NCI-H82 treated with DMSO at 0.1 percent for 48 hours (cell line): ENCODE results near the gene RNF113B.
A peak's percentile ranks its signal among the peaks of the same experiment; 100 is the strongest.

Experiments used
- DNase-seq: peaks from one replicate; lab custom pipeline; 2025; ENCODE audit not compliant: unreplicated experiment; lab: John Stamatoyannopoulos, UW

Gene RNF113B

DNA sequence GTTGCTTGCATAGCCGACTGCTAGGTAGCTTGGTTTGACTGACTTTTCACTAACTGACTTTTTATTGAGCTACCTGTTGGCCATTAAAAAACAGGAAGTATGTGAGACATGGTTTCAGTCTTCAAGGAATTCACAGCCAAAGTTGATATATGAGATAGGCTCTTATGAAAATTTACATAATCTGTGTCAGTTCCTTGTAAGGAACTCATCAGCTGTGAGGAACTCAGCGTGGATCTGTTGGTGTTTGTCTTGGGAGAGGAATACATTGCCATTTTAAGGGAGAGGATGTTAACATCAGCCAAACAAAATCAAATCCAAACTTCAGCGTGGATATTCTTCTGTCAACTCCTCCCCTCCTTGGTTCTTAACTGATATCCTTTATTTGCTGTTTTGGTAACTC, 2.0 kb downstream of the RNF113B start:
- DNase-seq, result no peak

GRCh38 chr13:98174307-98174706, 2.8 kb downstream of the RNF113B start:
- no peak for DNase-seq

- no peak for DNase-seq
These were observed 3.5 kb downstream of the RNF113B start for GRCh38 chr13:98173431-98174152.

DNA sequence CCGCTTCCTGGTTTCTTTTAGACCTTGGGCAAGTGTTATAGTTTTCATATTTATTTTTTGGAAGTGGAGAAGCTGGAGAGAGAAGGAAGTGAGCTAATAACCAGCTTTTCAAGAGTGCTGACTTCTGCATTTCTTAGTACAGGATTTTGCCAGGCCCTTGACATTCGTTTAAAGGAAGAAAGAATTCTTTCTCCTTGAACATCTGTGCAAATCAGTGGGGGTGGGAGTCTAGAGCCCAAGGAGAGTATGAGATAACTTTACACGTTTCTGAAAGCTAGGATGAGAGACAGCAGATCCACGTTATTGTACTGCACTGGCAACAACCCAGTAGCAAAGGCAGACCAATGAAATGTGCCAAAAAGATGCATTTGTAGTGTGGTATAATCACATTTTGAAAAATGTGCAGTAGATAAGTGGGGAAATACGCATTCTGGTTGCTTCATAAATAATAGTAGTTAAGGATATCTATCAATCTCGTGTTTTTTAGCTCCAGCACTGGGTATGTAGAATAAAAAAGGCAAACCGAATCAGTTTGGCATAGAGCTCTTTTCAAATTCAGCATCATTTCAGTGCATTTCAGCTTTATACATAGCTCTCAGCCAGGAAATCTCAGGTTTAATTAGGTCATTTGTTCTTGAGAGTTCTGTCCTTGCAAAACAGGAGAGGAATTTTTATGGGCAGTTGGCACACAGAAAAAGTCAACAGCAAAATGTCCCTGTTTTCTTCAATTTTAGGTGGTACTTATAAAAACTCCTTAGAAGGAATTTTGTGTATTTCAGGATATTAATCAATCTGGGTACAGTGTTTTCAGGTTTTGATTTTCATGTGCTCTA, 4.3 kb downstream of the RNF113B start:
- no peak for DNase-seq

GRCh38 chr13:98171900-98172589, 5.0 kb downstream of the RNF113B start:
- no peak for DNase-seq

- DNase-seq, result no peak
These were observed 7.7 kb downstream of the RNF113B start for GRCh38 chr13:98169331-98169730.

DNA sequence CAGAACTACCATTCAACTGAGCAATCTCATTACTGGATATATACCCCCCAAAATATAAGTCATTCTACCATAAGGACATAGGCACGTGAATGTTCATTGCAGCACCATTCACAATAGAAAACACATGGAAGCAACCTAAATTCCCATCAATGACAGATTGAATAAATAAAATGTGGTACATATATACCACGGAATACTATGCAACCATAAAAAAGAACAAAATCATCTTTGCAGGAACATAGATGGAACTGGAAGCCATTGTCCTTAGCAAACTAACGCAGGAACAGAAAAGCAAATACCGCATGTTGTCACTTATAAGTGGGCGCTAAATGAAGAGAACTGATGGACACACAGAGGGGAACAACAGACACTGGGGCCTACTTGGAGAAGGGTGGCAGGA, 14.1 kb downstream of the RNF113B start:
- no peak for DNase-seq

GRCh38 chr13:98158172-98158899, 18.7 kb downstream of the RNF113B start:
- peak; percentile 30 for DNase-seq

DNA sequence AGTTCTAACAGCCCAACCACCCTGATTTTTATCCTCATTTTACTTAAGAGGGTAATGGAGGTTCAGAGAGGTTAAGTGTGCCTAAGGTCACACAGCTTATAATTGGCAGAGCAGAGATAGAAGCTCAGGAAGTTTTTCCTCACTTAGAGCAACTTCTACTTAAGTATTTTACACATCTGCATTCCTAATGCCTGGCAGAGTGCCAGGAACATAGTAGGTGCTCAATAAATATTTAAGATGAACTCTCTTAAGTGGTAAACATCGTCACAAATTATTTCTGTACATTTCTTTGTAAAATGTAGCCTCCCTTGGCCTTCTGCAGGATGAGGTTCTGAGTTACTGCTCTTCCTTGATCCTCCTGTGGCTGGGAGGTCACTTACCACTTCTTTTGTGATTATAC, 19.5 kb downstream of the RNF113B start:
- DNase-seq, result no peak

- no peak for DNase-seq
These were observed 19.9 kb downstream of the RNF113B start for GRCh38 chr13:98157188-98157587.

GRCh38 chr13:98156259-98156658, 20.8 kb downstream of the RNF113B start:
- no peak for DNase-seq

DNA sequence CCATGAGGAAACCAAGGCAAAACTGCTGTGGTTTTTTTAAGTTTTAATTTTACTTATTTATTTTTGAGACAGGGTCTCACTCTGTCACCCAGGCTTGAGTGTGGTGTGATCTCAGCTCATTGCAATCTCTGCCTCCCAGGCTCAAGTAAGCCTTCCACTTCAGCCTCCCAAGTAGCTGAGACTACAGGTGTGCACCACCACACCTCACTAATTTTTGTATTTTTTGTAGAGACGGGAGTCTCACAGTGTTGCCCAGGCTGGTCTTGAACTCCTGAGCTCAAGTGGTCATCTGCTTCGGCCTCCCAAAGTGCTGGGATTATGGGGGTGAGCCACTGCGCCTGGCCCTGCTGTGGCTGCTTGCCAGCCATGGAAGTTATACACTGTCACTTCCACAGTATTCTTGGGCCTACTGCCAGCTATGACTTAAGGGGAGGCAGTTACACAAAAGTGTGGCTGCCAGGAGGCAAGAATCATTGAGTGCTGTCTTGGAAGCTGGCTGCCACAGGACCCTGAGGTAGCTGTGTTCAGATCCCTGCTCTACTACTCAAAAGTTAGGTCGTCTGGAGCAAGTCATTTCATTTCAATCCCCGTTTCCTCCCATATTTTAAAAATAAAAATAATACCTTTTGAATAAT, 21.5 kb downstream of the RNF113B start:
- DNase-seq, result no peak

GRCh38 chr13:98150832-98151479, 26.1 kb downstream of the RNF113B start:
- no peak for DNase-seq

DNA sequence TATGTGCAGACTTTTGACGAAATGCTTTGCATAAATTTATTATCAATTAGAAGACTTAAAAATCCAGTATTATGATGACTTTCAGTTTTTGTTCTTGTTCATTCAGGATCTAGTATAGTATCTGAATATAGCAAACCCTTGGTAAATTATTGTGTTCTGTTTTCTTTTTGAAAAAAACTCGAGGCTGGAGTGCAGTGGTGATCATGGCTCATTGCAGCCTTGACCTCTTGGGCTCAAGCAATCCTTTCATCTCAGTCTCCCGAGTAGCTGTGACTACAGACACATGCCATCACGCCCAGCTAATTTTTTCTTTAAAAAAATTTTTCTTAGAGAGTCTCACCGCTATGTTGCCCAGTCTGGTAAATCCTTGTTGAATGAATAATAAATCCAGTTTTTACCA, 29.5 kb downstream of the RNF113B start:
- no peak for DNase-seq

DNA sequence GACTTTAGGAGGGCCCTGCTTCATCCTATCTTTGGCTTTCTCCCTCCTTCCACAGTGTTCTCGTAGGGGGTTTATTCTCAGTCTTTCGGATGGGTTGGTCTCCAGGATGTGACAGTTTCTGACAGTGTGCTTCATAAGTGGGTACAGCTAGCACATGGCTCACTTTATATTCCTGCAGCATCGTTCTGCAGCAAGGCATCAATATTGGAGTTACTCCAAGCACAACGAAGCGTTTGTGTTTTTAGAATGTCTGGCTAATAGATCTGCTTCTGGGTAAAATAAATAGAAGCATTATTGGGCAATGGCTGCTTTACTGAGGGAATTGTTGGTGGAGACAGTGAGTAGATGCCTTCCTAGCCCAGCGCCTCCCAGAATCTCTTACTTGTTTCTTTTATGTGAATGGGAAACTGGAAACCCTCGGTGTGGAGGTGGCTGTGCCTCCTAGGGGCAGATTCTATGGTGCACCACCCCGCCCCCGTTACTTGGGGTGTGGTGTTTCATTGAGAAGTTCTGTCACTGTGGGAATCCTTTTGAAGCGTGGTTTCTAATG, 32.2 kb downstream of the RNF113B start:
- DNase-seq, result no peak

- DNase-seq, result peak; percentile 29
These were observed 32.9 kb downstream of the RNF113B start for GRCh38 chr13:98144027-98144741.

- no peak for DNase-seq
These were observed 33.5 kb downstream of the RNF113B start for GRCh38 chr13:98143601-98144026.

DNA sequence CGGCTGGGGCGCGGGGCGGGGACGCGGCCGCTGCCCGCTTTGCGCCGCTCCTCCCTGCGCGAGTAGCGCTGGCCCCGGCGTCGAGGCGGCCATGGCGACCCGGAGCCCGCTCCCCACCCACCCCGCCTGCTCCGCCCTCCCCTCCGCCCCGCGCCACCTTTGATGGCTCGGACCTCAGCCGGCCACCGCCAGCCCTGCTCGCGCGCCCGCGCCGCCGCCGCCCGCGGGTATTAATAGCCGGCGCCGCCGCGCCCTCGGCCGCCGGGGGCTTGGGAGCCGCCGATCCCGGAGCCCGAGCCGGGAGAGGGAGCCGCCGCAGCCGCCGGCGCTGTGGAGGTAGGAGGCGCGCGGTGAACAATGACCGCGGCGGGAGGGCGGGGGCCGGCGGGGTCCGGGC, 33.9 kb downstream of the RNF113B start:
- DNase-seq, result no peak
